Fibroblast of gingiva (primary cell): ENCODE measurements around the gene CXCR5.
A peak's percentile ranks its signal among the peaks of the same experiment; 100 is the strongest.

Experiments used
- DNase-seq: peaks from one replicate; pipeline ENCODE4 v3.0.0-alpha.2; 2011; ENCODE audit warnings: low read depth

The CXCR5 gene

DNA sequence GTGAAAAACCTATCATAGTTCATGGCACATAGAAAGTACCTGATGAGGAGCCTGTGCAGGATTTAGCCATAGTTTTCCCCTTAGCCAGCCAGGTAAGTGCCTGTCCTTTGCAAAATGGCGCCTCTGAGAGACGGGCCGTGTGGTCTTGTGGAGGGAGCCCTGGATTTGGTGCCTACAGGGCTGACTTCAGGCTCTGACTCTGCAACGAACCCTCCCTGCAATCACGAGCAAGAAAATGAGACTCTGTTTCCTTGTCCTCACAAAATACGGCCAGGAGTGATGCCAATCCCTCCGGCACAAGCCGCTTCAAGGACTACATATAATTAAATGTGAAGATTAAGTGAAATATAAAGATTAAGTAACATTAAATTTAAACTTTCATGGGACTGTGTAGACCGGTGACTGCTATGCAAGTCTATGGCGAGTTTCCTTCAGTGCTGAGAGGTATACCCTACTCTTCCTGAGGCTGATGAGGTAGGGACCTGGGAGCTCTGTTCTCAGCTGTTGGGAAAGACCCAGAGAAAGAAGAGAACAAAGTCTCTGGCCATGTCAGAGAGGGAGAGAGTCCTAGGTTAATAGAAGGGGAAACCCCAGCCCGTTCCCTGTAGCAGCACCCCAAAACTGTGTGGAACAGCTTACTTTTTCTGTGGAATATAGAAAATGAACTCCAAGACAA, 6.1 kb upstream of the CXCR5 start:
- no peak for DNase-seq

DNA sequence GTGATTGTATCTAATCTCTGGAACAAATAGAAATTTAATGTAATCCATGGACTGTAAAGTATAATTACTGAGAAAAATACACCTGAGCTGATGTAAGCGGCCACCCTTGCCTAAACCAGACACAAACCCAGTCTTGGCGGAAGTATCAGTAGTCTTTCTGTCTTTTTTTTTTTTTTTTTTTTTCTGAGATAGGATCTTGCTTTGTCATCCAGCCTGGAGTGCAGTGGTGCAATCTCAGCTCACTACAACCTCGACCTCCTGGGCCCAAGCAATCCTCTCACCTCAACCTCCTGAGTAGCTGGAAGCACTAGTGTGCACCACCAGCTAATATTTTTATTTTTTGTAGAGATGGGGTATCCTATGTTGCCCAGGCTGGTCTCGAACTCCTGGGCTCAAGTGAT, 5.5 kb upstream of the CXCR5 start:
- no peak for DNase-seq

- DNase-seq = no peak
These were observed 2.5 kb upstream of the CXCR5 start for GRCh38 chr11:118881228-118881627.

- DNase-seq = no peak
These were observed 1.2 kb upstream of the CXCR5 start for GRCh38 chr11:118882491-118882890.

DNA sequence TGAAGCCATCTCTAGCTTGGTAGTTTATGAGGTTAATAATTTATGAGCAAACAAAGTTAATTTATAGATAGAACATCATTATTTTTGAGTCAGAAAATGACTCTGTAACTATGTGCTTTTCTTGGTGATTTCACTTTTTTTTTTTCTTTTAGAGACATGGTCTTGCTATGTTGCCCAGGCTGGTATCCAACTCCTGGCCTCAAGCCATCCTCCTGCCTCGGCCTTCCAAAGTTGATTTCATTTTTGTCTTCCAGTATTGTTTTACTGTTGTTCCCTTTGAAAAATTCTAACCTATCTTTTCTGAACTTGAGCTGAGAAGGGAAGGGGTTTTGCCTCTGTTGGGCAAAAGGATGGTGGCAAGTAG, 706 bp upstream of the CXCR5 start:
- no peak for DNase-seq

GRCh38 chr11:118884875-118885274, 1.2 kb downstream of the CXCR5 start:
- no peak for DNase-seq

DNA sequence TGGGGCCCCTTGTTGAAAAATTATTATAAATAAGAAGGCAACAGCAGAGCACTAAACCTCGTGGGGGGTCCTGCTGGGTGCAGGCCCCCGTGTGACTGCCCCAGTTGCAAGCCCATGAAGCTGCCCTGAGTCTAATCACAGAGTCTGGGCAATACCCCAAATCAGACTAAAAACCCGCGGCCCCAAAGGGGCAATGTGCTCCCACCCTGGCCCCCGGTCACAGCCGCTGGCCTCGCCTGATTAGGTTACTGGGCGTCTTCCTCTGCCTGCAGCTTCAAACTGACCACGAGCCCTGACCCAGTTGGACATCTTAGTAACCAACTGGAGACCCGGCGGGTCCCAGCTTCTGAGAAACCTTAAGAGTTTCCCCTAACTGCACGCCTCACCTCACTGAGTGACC, 1.6 kb downstream of the CXCR5 start:
- no peak for DNase-seq

GRCh38 chr11:118885831-118886565, 2.3 kb downstream of the CXCR5 start:
- DNase-seq = no peak

GRCh38 chr11:118886681-118887111, 3.0 kb downstream of the CXCR5 start:
- DNase-seq = no peak

- no peak for DNase-seq
These were observed 3.5 kb downstream of the CXCR5 start for GRCh38 chr11:118887206-118887605.

DNA sequence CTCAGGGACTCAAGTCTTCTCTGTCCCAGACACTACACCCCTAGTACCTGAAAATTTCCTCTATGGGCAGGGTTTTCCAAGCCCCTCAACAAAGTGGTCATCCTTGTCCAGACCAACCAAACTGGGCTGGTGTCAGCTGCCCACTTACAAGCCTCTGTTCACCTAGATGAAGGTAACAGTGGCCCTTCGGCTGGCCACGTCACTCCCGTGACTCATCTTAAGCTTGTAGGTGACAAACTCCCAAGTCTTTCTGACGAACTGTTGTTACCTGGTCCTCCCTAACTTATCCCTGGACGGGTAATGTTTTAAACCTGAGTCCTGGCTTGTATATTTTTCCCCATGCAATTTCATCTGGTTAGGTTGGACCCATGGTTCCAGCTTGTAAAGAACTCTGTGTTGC, 4.7 kb downstream of the CXCR5 start:
- no peak for DNase-seq

DNA sequence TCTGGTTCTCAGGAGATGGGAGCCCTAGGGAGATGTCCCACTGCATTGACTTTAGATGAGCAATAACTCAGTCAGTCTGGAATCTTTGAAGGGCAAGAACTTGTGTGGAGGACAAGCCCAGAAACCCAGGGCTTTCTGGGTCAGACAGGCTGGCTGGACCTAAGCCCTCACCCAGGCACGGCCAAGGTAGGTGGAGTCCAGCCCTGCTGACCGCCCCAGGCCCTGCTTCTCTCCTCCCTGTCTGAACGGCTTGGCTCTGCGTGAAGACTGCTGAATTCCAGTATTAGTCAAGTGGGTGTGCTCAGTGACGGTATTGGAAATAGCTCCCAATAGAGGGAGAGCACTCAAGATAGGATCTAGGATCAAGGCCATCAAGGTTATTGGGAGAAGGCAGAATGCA, 6.1 kb downstream of the CXCR5 start:
- peak; percentile 71 for DNase-seq

DNA sequence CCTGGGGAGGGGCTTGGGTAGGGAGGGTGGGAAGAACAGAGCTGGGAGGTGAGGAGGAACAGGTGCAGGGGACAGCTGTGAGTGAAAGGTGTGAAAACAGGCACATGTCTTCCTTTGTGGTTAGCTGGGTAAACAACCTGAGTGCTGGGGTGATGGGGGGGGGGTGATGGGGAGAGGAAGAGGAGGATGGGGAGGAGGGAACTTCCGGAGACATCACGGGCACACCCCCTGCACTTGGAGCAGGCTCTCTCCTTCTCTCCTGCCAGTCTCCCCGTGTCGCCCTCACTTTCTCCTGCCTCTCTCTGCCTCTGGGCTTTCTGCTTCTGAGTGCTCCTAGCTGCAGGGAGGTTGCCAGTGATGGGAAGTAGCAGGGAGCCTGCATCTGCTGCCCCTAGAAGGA, 8.8 kb downstream of the CXCR5 start:
- DNase-seq = no peak

DNA sequence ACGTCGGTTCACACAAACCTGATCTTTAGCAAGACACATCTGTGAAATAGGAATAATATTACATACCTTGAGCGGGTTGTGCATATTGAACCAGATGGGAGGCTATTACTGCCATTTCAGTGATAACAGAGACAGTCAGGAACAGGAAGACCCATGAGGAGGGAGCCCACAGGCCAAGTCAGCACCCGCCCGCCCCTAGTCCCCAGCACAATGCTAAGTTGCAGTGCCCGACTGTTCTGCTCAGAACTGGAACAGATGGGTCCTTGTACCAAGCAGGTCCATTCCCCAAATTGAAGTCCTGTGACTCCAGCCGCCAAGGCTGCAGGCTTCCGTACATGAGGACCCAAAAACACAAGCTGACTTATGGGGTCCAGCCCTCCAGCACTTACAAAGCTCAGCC, 9.3 kb downstream of the CXCR5 start:
- DNase-seq = no peak

- DNase-seq = no peak
These were observed 10.0 kb downstream of the CXCR5 start for GRCh38 chr11:118893662-118894061.

GRCh38 chr11:118894192-118894591, 10.5 kb downstream of the CXCR5 start:
- no peak for DNase-seq

GRCh38 chr11:118895093-118896039, 11.7 kb downstream of the CXCR5 start:
- DNase-seq = no peak

DNA sequence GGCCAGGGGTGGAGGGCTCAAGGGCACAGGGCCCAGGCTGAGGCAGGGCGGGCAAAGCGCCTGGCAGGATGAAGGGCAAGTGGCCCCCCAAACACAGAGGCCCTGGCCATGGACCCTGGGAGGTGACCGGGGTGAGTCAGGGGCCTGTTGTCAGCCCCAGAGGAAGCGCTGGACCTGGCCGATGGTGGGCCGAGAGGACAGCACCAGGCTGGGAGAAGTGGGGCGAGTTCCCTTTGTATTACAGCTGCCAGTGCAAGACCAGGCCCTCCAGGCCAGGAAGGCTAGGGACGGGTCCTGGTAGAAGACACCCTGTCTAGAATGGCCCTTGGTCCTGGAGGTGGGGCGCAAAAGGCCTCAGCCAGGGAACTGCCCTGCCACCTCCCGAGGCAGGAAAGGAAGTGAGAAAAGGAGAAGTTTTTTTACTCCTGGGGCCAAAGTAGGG, 12.8 kb downstream of the CXCR5 start:
- no peak for DNase-seq

DNA sequence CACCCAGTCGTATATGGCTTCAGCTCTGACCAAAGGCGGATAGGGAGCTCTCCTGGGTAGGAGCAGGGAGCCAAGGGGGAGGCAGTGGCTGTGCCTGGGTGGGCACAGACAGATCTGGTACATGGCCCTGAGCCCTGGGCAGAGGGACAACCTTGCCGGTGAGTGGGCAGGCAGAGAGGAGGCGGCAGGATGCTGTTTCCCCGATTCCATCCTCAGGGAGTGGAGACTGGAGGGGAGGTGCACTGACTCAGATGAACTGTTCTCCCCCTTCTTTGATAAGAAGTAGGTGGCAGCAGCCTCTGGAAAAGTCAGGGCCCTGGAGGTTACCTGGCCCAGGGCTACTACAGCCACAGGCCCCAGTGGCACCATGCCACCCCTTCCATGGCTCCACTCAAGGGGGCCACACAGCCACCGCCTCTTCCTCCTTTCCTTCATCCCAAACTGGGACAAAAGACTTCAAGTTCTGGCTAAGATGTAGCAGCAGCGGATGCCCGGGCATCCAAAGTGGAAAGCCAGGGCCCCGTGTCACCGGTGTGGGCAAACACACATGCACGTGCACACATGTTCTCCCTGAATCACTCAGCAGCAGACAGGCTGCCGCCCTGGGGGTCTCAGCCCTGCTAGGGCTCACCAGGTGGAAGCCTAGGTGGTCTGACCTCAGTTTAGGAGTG, 13.4 kb downstream of the CXCR5 start:
- no peak for DNase-seq

- DNase-seq = no peak
These were observed 14.1 kb downstream of the CXCR5 start for GRCh38 chr11:118897721-118898310.

- DNase-seq = no peak
These were observed 15.0 kb downstream of the CXCR5 start for GRCh38 chr11:118898400-118899295.
